ENCODE data around the gene KNL1. TPM values are rescaled to one million over a fixed set of nuclear protein-coding genes. Genes with fewer than 3 reads are reported as not detected.

KNL1 gene
- total RNA-seq, 1 donor from 2014 or later = 12.1 TPM

GRCh38 chr15:40563426-40563825 lies 30.6 kb upstream of the KNL1 start:
- no peak for DNase-seq (ENCODE audit: low spot score, unreplicated experiment)
- Mint-ChIP-seq H3K27me3 (peaks cover 7% of the 10 kb centered on the region), H3K4me3 (ENCODE audit: low read depth) (peak overlapping the region; percentile 33), H3K27ac (peak overlapping the region; percentile 29), H3K4me1 (ENCODE audit: low read depth) (peaks cover 10% of the 10 kb centered on the region), H3K36me3 (ENCODE audit: insufficient read depth) (peaks cover 4% of the 10 kb centered on the region), H3K9me3 (ENCODE audit: low read depth) (no peaks in the 10 kb centered on the region)
- no peak for TF ChIP-seq CTCF (IDR thresholded peaks at IDR 0.05; ENCODE audit: unreplicated experiment)

GRCh38 chr15:40564591-40565332 lies 29.3 kb upstream of the KNL1 start, which contains the start of gene CCDC32:
Gene CCDC32, minus strand, starts transcription at chr15:40565042. Its CDS starts 2,027 bp downstream, at chr15:40563015.
- peak; percentile 85 for DNase-seq (ENCODE audit: low spot score, unreplicated experiment)
- H3K9me3 Mint-ChIP-seq (ENCODE audit: low read depth) = no peaks in the 10 kb centered on the region
- H3K4me3 Mint-ChIP-seq (ENCODE audit: low read depth) = peak within 1 kb of the TSS; percentile 89
- peaks cover 3% of the 10 kb centered on the region for H3K36me3 Mint-ChIP-seq (ENCODE audit: insufficient read depth)
- peak within 1 kb of the TSS; percentile 95 for H3K27ac Mint-ChIP-seq
- TF ChIP-seq CTCF (IDR thresholded peaks at IDR 0.05; ENCODE audit: unreplicated experiment) = no peak
- peaks cover 7% of the 10 kb centered on the region for H3K27me3 Mint-ChIP-seq
- peaks cover 14% of the 10 kb centered on the region for H3K4me1 Mint-ChIP-seq (ENCODE audit: low read depth)

- H3K4me3 Mint-ChIP-seq (ENCODE audit: low read depth) = peak overlapping the region; percentile 89
- H3K9me3 Mint-ChIP-seq (ENCODE audit: low read depth) = no peaks in the 10 kb centered on the region
- no peak for TF ChIP-seq CTCF (IDR thresholded peaks at IDR 0.05; ENCODE audit: unreplicated experiment)
- no peaks in the 10 kb centered on the region for H3K36me3 Mint-ChIP-seq (ENCODE audit: insufficient read depth)
- DNase-seq (ENCODE audit: low spot score, unreplicated experiment) = no peak
- H3K27me3 Mint-ChIP-seq = peaks cover 7% of the 10 kb centered on the region
- peaks cover 20% of the 10 kb centered on the region for H3K4me1 Mint-ChIP-seq (ENCODE audit: low read depth)
- peak overlapping the region; percentile 93 for H3K27ac Mint-ChIP-seq
Measured at GRCh38 chr15:40565333-40566238, 28.5 kb upstream of the KNL1 start.

GRCh38 chr15:40567111-40567510 lies 26.9 kb upstream of the KNL1 start:
- H3K9me3 Mint-ChIP-seq (ENCODE audit: low read depth) = no peaks in the 10 kb centered on the region

More at GRCh38 chr15:40567111-40567510, 26.9 kb upstream of the KNL1 start:
- DNase-seq (ENCODE audit: low spot score, unreplicated experiment) = no peak
- H3K36me3 Mint-ChIP-seq (ENCODE audit: insufficient read depth) = no peaks in the 10 kb centered on the region
- H3K4me3 Mint-ChIP-seq (ENCODE audit: low read depth) = peak overlapping the region; percentile 27
- H3K27me3 Mint-ChIP-seq = peaks cover 7% of the 10 kb centered on the region
- peaks cover 21% of the 10 kb centered on the region for H3K4me1 Mint-ChIP-seq (ENCODE audit: low read depth)
- no peak overlapping the region for H3K27ac Mint-ChIP-seq
- peak; percentile 22 for TF ChIP-seq CTCF (IDR thresholded peaks at IDR 0.05; ENCODE audit: unreplicated experiment)

All from progenitor cell of endocrine pancreas (in vitro differentiated cells).